Stimulated activated CD8-positive, alpha-beta memory T cell treated with anti-CD3 and anti-CD28 coated beads, Interleukin-7, amount 100 ng/mL, for 48 hours (primary cell): Measurements from ENCODE around the gene NDUFA8.
"Not testable (repeated sequence)": the region's sequence is repeated elsewhere in the genome, so short reads cannot be mapped to it uniquely, and the experiment has no call there.

ENCODE experiments used
- DNase-seq, 2 donors: peaks; one replicate each; pipeline ENCODE4 v3.0.0-alpha.2; 2020; ENCODE audit warnings: low read depth in 1 of 2; ENCODE audit errors: extremely low read depth in 1 of 2

NDUFA8 gene

DNA sequence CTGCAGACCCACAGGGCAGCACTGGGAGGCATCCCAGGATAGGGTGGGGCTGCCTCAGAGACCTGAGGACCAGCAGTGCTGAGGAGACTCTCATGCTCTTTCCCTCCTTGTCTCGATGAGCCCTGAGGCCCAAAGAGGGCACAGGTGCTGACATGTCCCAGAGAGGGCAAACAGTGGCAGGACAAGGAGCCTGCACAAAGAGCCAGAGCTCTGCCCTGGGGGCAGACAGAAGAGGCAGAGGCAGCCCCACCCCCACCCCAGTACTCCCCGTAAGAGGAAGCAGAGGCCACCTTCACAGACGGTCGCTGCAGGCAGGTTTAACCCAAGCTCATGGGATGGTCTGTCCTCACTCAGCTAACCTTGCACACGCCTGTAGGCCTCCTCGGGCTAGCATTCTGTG lies 37.1 kb downstream of the NDUFA8 start:
- DNase-seq, result no peak

DNA sequence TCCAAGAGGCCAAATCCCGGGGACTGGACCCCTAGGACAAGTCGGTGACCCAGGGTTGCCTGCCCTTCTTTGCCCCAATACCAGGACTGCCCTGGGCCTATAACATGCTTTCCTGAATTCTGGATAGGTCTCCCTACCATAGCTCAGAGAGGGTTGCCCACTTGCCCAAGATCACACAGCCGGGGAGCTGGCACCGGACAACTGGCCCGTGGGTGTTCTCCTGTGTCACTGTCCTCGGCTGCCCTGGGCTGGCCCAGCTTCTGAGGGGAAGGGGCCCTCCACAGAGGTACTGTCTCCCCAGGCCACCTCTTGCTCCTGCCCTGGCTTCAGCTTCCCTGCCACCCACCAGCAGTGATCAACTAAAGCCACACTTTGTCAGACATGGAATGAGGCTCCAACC lies 37.6 kb downstream of the NDUFA8 start:
- DNase-seq, result no peak

DNA sequence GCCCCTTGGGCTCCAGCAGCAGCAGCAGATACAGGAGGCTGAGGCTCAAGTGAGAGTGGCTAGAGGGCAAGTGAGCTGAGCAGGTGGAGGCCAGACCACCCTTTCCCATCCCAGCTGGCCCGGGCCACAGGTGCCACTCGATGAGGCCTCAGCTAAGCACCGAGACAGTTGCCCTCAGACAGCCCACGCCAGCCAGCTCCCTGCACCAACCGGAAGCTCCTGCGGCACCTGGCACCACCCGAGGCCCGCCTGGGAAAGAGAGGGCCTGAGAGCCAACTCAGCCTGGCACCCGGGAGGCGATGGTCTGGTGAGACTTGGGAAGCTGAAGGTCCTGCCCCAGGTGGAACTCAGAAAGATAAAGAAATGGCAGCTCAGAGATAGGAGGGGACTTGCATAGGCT lies 38.2 kb downstream of the NDUFA8 start:
- DNase-seq, result no peak

DNA sequence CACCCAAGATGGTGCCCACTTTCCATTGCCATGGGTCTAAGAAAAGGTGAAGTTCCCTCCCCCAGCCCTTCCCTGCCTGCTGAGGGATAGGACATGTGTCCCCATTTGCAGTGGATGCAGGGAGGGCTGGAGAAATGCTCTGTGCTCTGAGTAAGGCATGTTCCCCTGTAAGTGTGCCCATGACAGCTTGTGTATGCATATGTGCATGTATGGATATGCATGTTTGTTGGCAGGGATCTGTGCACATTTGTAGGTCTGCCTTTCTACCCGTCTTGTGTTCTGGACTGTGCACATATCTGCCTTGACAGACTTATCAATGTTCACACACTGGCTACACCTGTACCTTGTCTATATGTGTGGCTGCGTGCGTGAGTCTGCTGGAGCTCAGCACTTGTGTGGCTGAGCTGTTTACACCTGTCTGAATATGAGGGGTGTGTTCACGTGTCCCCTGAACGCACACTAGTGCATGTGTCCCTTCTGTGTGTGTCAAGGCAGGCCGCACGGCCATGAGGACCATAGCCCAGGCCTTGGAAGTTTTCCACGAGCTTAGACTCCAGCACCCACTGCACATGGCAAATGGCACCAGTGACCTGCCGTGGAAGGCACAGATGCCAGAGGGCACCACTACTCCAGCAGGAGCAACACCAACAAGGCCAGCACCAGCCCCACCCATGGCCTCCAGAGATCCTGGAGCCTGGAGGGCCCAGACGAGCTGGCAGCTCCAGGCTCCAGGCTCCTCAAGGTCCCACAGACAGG lies 39.1 kb downstream of the NDUFA8 start:
- DNase-seq, result no peak

DNA sequence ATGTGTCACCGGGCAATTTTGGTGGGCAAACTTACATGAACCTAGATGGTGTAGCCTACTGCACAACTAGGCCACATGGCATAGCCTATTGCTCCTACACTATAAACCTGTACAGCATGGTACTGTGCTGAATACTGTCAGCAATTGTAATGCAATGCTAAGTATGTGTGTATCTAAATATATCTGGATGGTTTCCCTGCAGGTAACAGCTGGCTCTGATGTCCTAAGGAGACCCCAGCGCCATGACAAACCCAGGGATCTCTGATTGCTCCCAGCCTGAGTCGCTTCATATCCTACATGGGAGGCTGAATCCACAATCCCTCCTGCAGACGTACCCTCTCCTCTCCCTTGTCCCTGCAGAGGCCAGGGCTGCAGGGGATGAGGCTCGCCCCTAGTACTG lies 39.9 kb downstream of the NDUFA8 start:
- no peak for DNase-seq

- DNase-seq, result no peak
Measured at GRCh38 chr9:122119166-122119521, 40.4 kb downstream of the NDUFA8 start.

DNA sequence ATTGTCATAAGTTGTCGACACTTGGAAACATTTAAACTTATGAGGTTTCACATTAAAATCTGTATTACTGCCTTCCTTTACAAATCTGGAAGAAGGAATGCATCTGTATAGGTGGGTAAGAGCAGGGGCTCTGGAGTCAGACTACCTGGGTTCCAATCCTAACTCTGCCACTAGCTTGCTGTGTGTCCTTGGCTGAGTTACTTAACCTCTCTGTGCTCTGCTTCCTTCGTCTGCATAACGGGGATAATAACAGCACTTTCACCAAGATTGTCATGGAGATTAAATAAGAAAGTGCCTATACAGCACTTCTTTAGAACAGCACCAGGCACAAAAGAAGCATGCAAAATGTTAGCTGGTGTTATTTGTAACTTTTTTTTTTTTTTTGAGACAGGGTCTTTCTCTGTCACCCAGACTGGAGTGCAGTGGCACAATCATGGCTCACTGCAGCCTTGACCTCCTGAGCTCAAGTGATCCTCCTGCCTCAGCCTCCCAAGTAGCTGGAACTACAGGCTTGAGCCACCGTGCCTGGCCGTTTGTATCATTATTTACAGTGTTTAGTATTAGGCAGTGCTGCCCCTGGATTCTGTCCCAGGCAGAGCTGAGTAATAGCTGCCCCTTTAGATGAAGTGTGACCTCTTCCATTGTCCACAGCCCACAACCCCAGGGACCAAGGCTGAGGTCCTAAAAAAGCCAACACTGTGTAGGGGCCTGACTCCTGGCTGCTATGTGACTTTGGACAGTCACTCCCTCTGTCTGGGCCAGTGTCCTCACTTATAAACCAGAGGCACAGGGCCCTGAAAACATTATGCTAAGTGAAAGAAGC lies 41.0 kb downstream of the NDUFA8 start:
- no peak for DNase-seq

GRCh38 chr9:122117241-122117640 lies 42.3 kb downstream of the NDUFA8 start:
- not testable (repeated sequence) for DNase-seq

DNA sequence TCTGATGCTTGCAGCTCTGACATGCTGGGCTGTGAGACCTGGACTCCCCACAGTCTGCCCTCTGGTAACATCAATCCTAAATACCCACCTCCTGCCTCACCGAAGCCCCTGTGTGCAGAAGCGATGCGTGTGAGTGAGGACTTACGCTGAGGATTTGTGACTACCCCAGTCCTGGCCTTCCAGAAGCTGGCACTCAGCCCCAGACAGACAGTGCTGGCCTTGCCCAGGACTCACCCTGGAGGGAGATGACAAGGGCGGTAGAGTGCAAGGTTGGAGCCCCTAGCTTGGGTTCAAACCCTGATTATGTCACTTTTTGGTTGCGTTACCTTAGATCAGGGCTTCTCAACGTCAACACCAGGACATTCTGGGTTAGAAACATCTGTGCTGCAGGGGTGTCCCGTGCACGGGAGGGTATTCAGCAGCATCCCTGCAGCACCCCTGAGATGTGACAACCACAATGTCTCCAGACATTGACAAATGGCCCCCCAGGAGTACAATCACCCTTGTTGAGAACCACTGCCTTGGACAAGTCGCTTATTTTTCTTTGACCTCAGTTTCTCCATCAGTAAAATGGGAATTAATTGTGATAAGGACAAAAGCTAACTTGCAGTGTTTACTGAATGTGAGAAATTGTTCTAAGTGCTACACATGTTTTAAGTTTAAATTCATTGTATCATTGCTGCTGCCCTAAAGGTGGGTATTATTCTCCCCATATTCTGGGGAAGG lies 43.0 kb downstream of the NDUFA8 start:
- no peak for DNase-seq

DNA sequence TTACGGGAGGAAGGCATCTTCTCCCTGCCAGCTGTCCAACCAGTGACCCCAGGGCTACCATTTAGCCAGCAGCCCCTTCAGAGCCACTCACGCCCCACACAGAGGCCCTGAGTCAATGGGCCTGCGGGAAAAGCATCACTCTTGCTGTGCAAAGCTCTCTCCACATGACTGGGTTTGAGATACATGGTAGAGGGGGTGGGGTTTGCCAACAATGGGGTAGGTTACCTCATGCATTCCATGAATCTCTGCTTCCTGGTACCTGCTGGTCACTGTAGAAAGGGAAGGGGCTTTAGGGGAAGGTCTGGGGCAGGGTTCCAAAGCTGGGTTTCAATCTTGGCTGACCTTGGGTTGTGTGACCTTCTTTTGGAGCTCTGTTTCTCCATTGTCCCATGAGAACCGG lies 43.5 kb downstream of the NDUFA8 start:
- no peak for DNase-seq

GRCh38 chr9:122115176-122116035 lies 44.2 kb downstream of the NDUFA8 start:
- no peak for DNase-seq

- DNase-seq, result no peak
Measured at GRCh38 chr9:122113574-122113973, 46.0 kb downstream of the NDUFA8 start.

GRCh38 chr9:122112238-122112637 lies 47.3 kb downstream of the NDUFA8 start:
- DNase-seq, result no peak

DNA sequence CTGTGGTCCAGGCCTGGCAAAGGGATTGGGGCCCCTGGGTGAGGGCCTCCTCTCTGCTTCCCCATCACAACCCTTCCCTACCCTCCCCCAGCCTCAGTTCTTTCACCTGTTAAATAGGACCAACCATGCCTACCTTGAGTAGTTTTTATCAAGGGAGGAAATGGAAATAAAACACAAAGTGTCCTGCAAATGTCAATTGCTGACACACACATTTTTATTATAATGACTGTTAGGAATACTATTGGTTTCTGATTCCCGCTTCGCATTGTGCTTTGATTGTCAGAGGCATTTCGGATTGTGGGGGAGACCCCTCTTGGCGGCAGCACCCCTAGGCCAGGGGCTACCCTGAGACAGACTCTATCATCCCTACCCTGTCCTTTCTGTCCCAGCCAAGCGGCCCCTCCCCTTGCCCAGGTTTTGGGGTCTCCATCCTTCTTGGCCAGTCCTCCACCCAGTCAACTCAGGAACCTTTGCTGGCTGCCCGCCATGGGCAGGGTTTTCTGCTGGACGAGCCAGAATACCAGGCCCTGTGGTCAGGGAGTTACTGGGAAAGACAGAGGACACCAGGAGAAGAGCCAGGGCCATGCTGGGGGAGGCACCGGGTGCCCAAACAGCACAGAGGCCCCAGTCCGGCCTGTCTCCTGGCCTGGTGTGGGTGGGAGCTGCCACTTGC lies 48.0 kb downstream of the NDUFA8 start:
- DNase-seq, result no peak

- DNase-seq, result no peak
Measured at GRCh38 chr9:122110100-122110833, 49.3 kb downstream of the NDUFA8 start.

GRCh38 chr9:122109035-122109813 lies 50.4 kb downstream of the NDUFA8 start:
- no peak for DNase-seq

GRCh38 chr9:122107291-122107805 lies 52.2 kb downstream of the NDUFA8 start:
- DNase-seq, result no peak

DNA sequence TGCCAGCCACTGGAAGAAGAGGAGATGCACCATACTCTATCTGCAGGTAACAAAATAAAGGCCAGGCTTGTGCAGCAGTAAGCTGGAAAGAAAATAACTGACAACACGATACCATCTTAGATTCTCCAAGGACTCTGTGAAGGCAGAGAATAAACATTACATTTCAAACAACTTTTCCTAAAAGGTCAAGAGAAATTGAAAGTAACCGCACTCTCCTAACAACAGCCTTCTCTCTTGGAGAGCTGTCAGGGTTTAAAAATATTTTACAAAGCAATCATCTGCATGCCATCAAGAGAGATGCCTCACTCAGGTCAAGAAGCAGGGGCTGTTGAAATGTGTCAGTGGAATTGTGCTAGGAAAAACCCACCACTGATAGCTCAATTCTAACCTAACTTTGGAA lies 53.0 kb downstream of the NDUFA8 start:
- no peak for DNase-seq

DNA sequence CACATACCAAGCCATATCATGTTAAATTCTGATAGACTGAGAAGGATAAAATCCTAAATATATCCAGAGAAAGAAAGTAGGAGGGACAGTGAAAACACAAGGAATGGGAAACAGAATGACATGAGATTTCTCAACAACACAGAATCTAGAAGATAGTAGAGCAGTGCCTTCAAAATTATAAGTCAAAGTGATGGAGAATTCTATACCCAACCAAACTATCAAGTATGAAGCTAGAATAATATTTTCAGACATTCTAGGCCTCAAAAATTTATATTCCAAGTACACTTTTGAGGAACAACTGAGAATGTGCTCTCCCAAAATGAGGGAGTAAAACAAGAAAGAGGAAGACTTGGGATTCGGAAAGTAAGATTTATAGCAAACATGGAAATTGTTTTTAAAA lies 55.6 kb downstream of the NDUFA8 start:
- no peak for DNase-seq
